ENCODE results near the gene SBK2. TPM values are rescaled to one million over a fixed set of nuclear protein-coding genes. Genes with fewer than 3 reads are reported as not detected.

Gene SBK2
- total and polyA plus RNA-seq, 9 of the 15 experiments (the other 6 are each of a cell fraction or from before 2014, with no cell fraction given), result not detected

DNA sequence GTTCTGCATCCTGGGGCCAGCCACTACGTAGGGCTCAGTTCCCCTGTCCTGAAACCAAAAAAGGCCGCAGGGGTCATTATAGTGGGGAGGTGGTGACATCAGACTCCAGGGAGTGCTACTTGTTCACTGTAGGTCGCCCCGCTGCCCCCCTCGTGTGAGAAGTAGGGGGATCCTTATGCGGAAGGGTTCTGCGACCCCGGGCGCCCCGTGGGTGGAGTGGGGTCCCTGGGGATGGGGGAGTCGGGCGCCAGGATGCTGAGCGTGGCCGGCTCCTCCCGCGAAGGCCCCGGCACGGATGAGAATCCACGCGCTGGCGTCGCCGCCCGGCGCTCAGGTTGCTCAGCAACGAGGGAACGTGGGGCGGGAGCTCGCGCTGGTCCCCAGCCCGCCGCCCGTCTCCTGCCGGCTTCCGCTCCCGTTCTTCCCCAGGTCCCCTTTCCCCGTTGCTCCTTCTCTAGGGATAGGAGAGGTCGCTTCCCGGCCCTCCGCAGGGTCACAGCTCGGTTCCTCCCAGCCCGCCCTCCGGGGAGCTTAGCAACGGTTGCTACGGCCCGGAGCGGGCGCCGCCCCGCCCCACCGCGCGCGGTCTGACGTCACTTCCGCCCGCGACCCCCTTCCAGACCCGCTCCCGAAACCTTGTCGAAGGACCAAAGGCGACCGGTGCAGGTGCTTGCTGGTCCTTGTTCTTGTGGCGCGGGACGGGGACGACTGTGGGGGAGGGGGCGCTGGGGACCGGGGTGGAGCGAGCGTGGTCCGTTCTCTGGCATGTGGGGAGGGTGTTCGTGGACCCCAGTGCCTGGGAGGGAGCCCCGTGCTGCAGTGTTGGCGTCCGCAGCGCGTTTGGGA lies 52.1 kb downstream of the SBK2 start, which contains the start of gene NAT14 (continued):
- peak; percentile 53; the same call in 1 of the 2 replicates for TF ChIP-seq RBFOX2 (IDR thresholded peaks at IDR 0.05; ENCODE audit: low read depth, low read length)
- no peak for TF ChIP-seq KLF1 (tag; IDR thresholded peaks at IDR 0.05)
- TF ChIP-seq, protein P1, sequence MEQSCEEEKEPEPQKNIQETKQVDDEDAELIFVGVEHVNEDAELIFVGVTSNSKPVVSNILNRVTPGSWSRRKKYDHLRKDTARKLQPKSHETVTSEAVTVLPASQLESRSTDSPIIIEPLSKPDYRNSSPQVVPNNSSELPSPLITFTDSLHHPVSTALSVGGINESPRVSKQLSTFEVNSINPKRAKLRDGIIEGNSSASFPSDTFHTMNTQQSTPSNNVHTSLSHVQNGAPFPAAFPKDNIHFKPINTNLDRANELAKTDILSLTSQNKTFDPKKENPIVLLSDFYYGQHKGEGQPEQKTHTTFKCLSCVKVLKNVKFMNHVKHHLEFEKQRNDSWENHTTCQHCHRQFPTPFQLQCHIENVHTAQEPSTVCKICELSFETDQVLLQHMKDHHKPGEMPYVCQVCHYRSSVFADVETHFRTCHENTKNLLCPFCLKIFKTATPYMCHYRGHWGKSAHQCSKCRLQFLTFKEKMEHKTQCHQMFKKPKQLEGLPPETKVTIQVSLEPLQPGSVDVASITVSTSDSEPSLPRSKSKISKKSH (CRISPR knock-in tag; IDR thresholded peaks at IDR 0.05), result no peak
- TF ChIP-seq PHB (CRISPR knock-in tag; IDR thresholded peaks at IDR 0.05), result peak; percentile 82; the same call in 1 of the 2 replicates
- TF ChIP-seq PCBP1 (IDR thresholded peaks at IDR 0.05; ENCODE audit: low read depth, low read length, poor library complexity, severe bottlenecking), result peak; percentile 42
- 0 out of 4 replicates have a peak, but pooled peaks of 1 of the 2 experiments have one; percentile 25 for TF ChIP-seq NONO (IDR thresholded peaks at IDR 0.05; ENCODE audit: low read depth in 2 of 2, low read length in 1 of 2)
- TF ChIP-seq, protein P2, sequence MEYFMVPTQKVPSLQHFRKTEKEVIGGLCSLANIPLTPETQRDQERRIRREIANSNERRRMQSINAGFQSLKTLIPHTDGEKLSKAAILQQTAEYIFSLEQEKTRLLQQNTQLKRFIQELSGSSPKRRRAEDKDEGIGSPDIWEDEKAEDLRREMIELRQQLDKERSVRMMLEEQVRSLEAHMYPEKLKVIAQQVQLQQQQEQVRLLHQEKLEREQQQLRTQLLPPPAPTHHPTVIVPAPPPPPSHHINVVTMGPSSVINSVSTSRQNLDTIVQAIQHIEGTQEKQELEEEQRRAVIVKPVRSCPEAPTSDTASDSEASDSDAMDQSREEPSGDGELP (CRISPR knock-in tag; IDR thresholded peaks at IDR 0.05; ENCODE audit: borderline replicate concordance), result 0 out of 2 replicates have a peak, but pooled peaks have one; percentile 12
- TF ChIP-seq, protein P3, sequence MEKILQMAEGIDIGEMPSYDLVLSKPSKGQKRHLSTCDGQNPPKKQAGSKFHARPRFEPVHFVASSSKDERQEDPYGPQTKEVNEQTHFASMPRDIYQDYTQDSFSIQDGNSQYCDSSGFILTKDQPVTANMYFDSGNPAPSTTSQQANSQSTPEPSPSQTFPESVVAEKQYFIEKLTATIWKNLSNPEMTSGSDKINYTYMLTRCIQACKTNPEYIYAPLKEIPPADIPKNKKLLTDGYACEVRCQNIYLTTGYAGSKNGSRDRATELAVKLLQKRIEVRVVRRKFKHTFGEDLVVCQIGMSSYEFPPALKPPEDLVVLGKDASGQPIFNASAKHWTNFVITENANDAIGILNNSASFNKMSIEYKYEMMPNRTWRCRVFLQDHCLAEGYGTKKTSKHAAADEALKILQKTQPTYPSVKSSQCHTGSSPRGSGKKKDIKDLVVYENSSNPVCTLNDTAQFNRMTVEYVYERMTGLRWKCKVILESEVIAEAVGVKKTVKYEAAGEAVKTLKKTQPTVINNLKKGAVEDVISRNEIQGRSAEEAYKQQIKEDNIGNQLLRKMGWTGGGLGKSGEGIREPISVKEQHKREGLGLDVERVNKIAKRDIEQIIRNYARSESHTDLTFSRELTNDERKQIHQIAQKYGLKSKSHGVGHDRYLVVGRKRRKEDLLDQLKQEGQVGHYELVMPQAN (IDR thresholded peaks at IDR 0.05; ENCODE audit: borderline replicate concordance), result no peak
- TF ChIP-seq, protein P4, sequence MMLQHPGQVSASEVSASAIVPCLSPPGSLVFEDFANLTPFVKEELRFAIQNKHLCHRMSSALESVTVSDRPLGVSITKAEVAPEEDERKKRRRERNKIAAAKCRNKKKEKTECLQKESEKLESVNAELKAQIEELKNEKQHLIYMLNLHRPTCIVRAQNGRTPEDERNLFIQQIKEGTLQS (IDR thresholded peaks at IDR 0.05), result peak; percentile 88
- TF ChIP-seq, protein P4 (CRISPR knock-in tag; conservative IDR thresholded peaks at IDR 0.05), result no peak
- TF ChIP-seq SIN3A (IDR thresholded peaks at IDR 0.05; ENCODE audit: borderline replicate concordance in 2 of 2, control insufficient read depth in 1 of 2, low read depth in 2 of 2, low read length in 2 of 2), result peak in 1 of 2 experiments; percentile 6; a peak in 1 of 4 replicates
- peak; percentile 73 for TF ChIP-seq CXXC5 (CRISPR knock-in tag; IDR thresholded peaks at IDR 0.05)
- peak; percentile 87; the same call in 1 of the 2 replicates for TF ChIP-seq CAMTA2 (CRISPR knock-in tag; conservative IDR thresholded peaks at IDR 0.05)
- peak; percentile 92 for TF ChIP-seq ATF7 (IDR thresholded peaks at IDR 0.05)
- peak; percentile 34; the same call in 1 of the 2 replicates for TF ChIP-seq ELF2 (CRISPR knock-in tag; IDR thresholded peaks at IDR 0.05)
